Activated CD8-positive, alpha-beta T cell treated with anti-CD3 and anti-CD28 coated beads for 36 hours (primary cell): ENCODE measurements around the gene SULT1B1. TPM values are rescaled to one million over a fixed set of nuclear protein-coding genes. Genes with fewer than 3 reads are reported as not detected.

Experiments
- ATAC-seq: fragments of 200-7000 bp; cut with Tn5 transposase; one replicate; pipeline ENCODE4 v1.10.0; 2021; ENCODE audit warnings: mild to moderate bottlenecking, moderate library complexity
- CTCF ChIA-PET: fragments of 350-600 bp; sonication (Branson Sonifier 250); formaldehyde crosslinking; loops from one replicate; lab custom pipeline; 2021; ENCODE audit warnings: antibody characterized with exemption; lab: Charles Lee
- POLR2A ChIA-PET: fragments of 350-600 bp; sonication (Branson Sonifier 250); formaldehyde crosslinking; loops from one replicate; lab custom pipeline; 2021; ENCODE audit warnings: antibody characterized with exemption; lab: Charles Lee
- DNase-seq: peaks from one replicate; pipeline ENCODE4 v3.0.0-alpha.2; 2020
- H3K27ac Mint-ChIP-seq: one replicate; pipeline ENCODE4 v1.8.0; 2021; ENCODE audit warnings: mild to moderate bottlenecking, mixed read lengths
- H3K27me3 Mint-ChIP-seq: one replicate; pipeline ENCODE4 v1.8.0; 2021; ENCODE audit warnings: mixed read lengths
- H3K36me3 Mint-ChIP-seq: one replicate; pipeline ENCODE4 v1.8.0; 2021; ENCODE audit warnings: low read depth, mixed read lengths
- H3K4me1 Mint-ChIP-seq: one replicate; pipeline ENCODE4 v1.8.0; 2021; ENCODE audit warnings: low read depth, mixed read lengths
- H3K4me3 Mint-ChIP-seq: one replicate; pipeline ENCODE4 v1.8.0; 2021; ENCODE audit warnings: mild to moderate bottlenecking, moderate library complexity, mixed read lengths
- H3K9me3 Mint-ChIP-seq: one replicate; pipeline ENCODE4 v1.8.0; 2021; ENCODE audit warnings: mixed read lengths
- intact Hi-C: fragments of 100-400 bp; cut with micrococcal nuclease; formaldehyde crosslinking; loops from one replicate; pipeline ENCODE4 v1.10.0; 2022
- total RNA-seq, 2 experiments: library from RNA; stranded (reverse); gene quantifications; one replicate each; pipeline ENCODE4 v1.2.3, GENCODE V29; 2021
- TF ChIP-seq, protein P1 (sequence below): fragments of 200-600 bp; IDR thresholded peaks from one replicate; pipeline ENCODE4 v1.8.0; 2022; ENCODE audit warnings: antibody characterized with exemption, mild to moderate bottlenecking

The SULT1B1 gene
- total RNA-seq, 2 experiments from 2014 or later, result 1.1 to 2.2 TPM

DNA sequence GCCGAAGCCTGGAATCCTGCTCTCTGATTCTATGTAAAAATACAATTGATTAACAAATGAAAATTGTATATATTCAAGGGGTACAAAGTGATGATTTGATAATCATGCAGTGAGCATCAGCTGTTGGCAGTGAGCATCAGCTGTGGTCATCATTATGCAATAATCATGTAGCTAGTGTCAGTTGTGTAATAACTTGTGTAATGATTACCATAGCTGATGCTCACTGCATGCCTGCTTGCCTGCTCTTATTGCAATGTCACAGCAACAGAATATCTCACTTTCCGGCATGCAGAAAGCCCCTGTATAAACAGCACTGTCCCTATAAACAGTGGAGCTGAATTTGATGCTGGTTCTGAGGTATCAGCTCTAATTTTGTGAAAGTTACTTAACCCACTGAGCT, 46.8 kb downstream of the SULT1B1 start:
- TF ChIP-seq, protein P1, sequence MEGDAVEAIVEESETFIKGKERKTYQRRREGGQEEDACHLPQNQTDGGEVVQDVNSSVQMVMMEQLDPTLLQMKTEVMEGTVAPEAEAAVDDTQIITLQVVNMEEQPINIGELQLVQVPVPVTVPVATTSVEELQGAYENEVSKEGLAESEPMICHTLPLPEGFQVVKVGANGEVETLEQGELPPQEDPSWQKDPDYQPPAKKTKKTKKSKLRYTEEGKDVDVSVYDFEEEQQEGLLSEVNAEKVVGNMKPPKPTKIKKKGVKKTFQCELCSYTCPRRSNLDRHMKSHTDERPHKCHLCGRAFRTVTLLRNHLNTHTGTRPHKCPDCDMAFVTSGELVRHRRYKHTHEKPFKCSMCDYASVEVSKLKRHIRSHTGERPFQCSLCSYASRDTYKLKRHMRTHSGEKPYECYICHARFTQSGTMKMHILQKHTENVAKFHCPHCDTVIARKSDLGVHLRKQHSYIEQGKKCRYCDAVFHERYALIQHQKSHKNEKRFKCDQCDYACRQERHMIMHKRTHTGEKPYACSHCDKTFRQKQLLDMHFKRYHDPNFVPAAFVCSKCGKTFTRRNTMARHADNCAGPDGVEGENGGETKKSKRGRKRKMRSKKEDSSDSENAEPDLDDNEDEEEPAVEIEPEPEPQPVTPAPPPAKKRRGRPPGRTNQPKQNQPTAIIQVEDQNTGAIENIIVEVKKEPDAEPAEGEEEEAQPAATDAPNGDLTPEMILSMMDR, result no peak
- ATAC-seq (no peak), DNase-seq (no peak)
- no peak overlapping the region for H3K4me3 Mint-ChIP-seq
- intact Hi-C loops, result no loop called here
- H3K9me3 Mint-ChIP-seq, result peaks cover 10% of the 10 kb centered on the region
- no peaks in the 10 kb centered on the region for H3K27me3 Mint-ChIP-seq
- POLR2A ChIA-PET, result no interaction called here
- no peaks in the 10 kb centered on the region for H3K36me3 Mint-ChIP-seq
- no peaks in the 10 kb centered on the region for H3K4me1 Mint-ChIP-seq
- H3K27ac Mint-ChIP-seq, result no peak overlapping the region
- CTCF ChIA-PET, result no interaction called here

DNA sequence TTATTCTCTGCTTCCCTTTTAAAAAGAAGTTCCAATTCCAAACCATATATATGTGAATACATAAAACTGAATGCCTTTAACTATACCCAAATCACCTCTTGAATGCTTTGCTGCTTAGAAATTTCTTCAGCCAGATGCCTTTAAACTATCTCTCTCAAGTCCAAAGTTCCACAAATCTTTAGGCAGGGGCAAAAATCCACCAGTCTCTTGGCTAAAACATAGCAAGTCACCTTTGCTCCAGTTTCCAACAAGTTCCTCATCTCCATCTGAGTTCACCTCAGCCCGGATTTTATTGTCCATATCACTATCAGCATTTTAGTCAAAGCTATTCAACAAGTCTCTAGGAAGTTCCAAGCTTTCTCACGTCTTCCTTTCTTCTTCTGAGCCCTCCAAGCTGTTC, 49.8 kb downstream of the SULT1B1 start:
- no peak overlapping the region for H3K27ac Mint-ChIP-seq
- peaks cover 10% of the 10 kb centered on the region for H3K9me3 Mint-ChIP-seq
- no peak for ATAC-seq
- no peak overlapping the region for H3K4me3 Mint-ChIP-seq
- intact Hi-C loops, result no loop called here
- TF ChIP-seq, protein P1, result no peak
- CTCF ChIA-PET, result interaction anchor here (0.7 kb wide), 1 partner anchor 113 kb away, joined by 3 read pairs; no protein-coding TSS in a partner anchor
- DNase-seq, result no peak
- no peaks in the 10 kb centered on the region for H3K4me1 Mint-ChIP-seq
- no peaks in the 10 kb centered on the region for H3K36me3 Mint-ChIP-seq
- H3K27me3 Mint-ChIP-seq, result no peaks in the 10 kb centered on the region
- POLR2A ChIA-PET, result no interaction called here

DNA sequence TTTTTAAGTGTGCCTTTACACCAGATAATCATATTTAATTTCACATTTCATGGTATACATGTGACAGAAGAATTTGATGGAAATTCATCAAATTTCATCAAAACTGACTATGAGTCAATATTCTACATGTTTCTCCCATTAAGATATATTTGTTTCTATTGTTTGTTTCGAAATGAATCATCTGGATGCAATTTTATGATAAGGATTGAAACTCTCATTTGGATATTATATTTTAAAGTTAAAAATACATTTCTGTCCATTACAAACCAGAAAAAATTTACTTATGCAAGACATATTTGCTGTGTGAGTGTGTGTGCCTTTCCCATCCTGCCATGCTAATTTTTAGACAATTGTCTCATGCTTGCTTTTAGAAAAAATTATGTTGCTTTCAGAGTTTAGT, 52.2 kb downstream of the SULT1B1 start:
- POLR2A ChIA-PET, result interaction anchor here (0.5 kb wide), 1 partner anchor 823 kb away, joined by 3 read pairs; no protein-coding TSS in a partner anchor
- no peaks in the 10 kb centered on the region for H3K27me3 Mint-ChIP-seq
- CTCF ChIA-PET, result interaction anchor here (1.1 to 1.4 kb wide), 2 partner anchors 10 to 116 kb away, joined by 4 read pairs; no protein-coding TSS in a partner anchor
- DNase-seq (no peak), ATAC-seq (no peak)
- no peak overlapping the region for H3K4me3 Mint-ChIP-seq
- no peaks in the 10 kb centered on the region for H3K4me1 Mint-ChIP-seq
- no peaks in the 10 kb centered on the region for H3K36me3 Mint-ChIP-seq
- H3K27ac Mint-ChIP-seq, result no peak overlapping the region
- peaks cover 10% of the 10 kb centered on the region for H3K9me3 Mint-ChIP-seq
- intact Hi-C loops, result no loop called here
- TF ChIP-seq, protein P1, result no peak

DNA sequence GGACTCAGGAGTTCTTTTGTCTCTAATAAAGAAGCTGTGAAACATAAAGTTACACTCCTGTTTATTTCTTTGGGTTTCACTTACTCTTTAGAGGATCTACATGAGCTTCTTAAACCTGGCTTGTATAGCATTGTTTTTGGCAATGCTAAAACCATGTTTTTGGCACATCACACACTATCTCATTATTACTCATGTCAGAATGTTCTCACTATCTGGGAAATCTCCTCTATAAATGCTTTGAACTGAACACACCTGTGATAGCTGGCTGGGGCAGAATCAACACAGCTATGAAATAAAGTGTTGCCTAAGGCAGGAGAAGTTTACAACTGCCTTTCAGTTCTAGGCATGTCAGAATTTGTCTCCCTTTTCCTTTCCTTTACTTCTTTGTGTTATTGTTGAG, 52.6 kb downstream of the SULT1B1 start:
- CTCF ChIA-PET, result interaction anchor here (1.1 to 1.4 kb wide), 2 partner anchors 10 to 116 kb away, joined by 4 read pairs; no protein-coding TSS in a partner anchor
- H3K27ac Mint-ChIP-seq, result no peak overlapping the region
- no peak overlapping the region for H3K4me3 Mint-ChIP-seq
- TF ChIP-seq, protein P1, result no peak
- peaks cover 10% of the 10 kb centered on the region for H3K9me3 Mint-ChIP-seq
- intact Hi-C loops, result no loop called here
- POLR2A ChIA-PET, result interaction anchor here (0.5 to 0.6 kb wide), 2 partner anchors 576 to 823 kb away, joined by 3 read pairs; no protein-coding TSS in a partner anchor
- no peaks in the 10 kb centered on the region for H3K4me1 Mint-ChIP-seq
- DNase-seq (no peak), ATAC-seq (no peak)
- no peaks in the 10 kb centered on the region for H3K36me3 Mint-ChIP-seq
- H3K27me3 Mint-ChIP-seq, result no peaks in the 10 kb centered on the region

DNA sequence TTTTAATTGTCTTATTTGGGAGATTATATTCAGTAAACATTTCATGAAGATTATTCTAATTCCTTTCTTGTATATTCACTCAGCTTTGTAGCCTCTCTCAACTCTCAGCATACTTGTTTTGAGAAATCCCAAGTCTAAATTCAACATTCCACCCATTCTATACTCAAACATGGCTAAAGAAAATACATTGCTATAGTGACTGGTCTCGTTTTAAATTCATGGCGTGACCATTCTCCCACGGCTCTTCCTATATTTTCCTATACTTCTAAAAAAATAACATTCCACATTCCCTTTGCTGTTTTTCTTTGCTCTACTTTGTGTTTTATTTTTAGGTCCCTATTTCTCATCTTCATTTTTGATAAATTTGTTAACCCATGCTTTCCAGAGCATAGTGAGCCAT, 58.2 kb downstream of the SULT1B1 start:
- DNase-seq, result no peak
- POLR2A ChIA-PET, result no interaction called here
- TF ChIP-seq, protein P1, result no peak
- Mint-ChIP-seq H3K4me3 (no peak overlapping the region), H3K27me3 (no peaks in the 10 kb centered on the region), H3K36me3 (no peaks in the 10 kb centered on the region), H3K27ac (no peak overlapping the region), H3K9me3 (peaks cover 6% of the 10 kb centered on the region), H3K4me1 (no peaks in the 10 kb centered on the region)
- intact Hi-C loops, result no loop called here
- no peak for ATAC-seq
- CTCF ChIA-PET, result no interaction called here
